ENCODE measurements around the gene TJP1. TPM values are rescaled to one million over a fixed set of nuclear protein-coding genes. Genes with fewer than 3 reads are reported as not detected.
A peak's percentile ranks its signal among the peaks of the same experiment; 100 is the strongest.

The TJP1 gene
- total and polyA plus RNA-seq, 2 of the 8 experiments (the other 6 are each of a cell fraction or from before 2014, with no cell fraction given), result 46.3 to 138 TPM

GRCh38 chr15:29674661-29675533, 147.4 kb downstream of the TJP1 start:
- Histone ChIP-seq H2BK12ac (ENCODE audit: low read depth, low read length) (no peak overlapping the region), H2AK5ac (ENCODE audit: low read depth, low read length) (no peak overlapping the region), H3K4ac (replicated peaks; ENCODE audit: insufficient read length, low read depth, low read length) (no peak overlapping the region), H2BK120ac (replicated peaks; ENCODE audit: low read depth, low read length) (no peak overlapping the region), H3K18ac (ENCODE audit: extremely low read depth, low read length) (peak overlapping the region; percentile 71; the same call in 1 of the 2 replicates), H3K27me3 (replicated peaks in 1 of 4; ENCODE audit: control insufficient read depth in 3 of 4, extremely low read depth in 1 of 4, insufficient read depth in 3 of 4, low read length in 3 of 4) (no peaks in the 10 kb centered on the region), H2BK5ac (ENCODE audit: low read depth, low read length) (peak overlapping the region; percentile 83; the same call in 1 of the 2 replicates), H3K9ac (replicated peaks in 1 of 4; ENCODE audit: extremely low read depth in 1 of 4, low read depth in 3 of 4, low read length in 3 of 4) (peak overlapping the region in 2 of 4 experiments; percentile 9 to 38; a peak in 3 of 7 replicates), H4K91ac (replicated peaks; ENCODE audit: insufficient read length, low read length) (no peak overlapping the region), H3K23me2 (ENCODE audit: low read depth, low read length) (peaks cover 8% of the 10 kb centered on the region; the same call in 1 of the 2 replicates), H3K14ac (ENCODE audit: insufficient read length) (no peak overlapping the region), H3K23ac (ENCODE audit: insufficient read length) (no peak overlapping the region), H2BK15ac (ENCODE audit: low read length) (no peak overlapping the region; the same call in 1 of the 2 replicates), H4K20me1 (replicated peaks in 1 of 2; ENCODE audit: control insufficient read depth in 1 of 2, insufficient read depth in 2 of 2, low read length in 2 of 2) (no peaks in the 10 kb centered on the region), H3K79me2 (ENCODE audit: control insufficient read depth in 1 of 2, insufficient read depth in 2 of 2, low read length in 2 of 2) (no peaks in the 10 kb centered on the region), H3K36me3 (ENCODE audit: control insufficient read depth in 2 of 4, insufficient read depth in 4 of 4, low read length in 3 of 4) (no peaks in the 10 kb centered on the region), H3K9me3 (ENCODE audit: insufficient read depth in 2 of 2, low read depth in 1 of 2, low read length in 1 of 2) (no peaks in the 10 kb centered on the region), H2BK20ac (ENCODE audit: low read length) (no peak overlapping the region), H4K8ac (ENCODE audit: extremely low read depth, insufficient read depth, low read length) (peak overlapping the region; percentile 66), H3K79me1 (ENCODE audit: low read depth, low read length) (no peaks in the 10 kb centered on the region), H4K5ac (ENCODE audit: insufficient read length, low read depth, low read length) (no peak overlapping the region), H3K56ac (replicated peaks; ENCODE audit: insufficient read length, low read depth, low read length) (no peak overlapping the region), H3K4me3 (ENCODE audit: extremely low read depth in 1 of 4, insufficient read depth in 2 of 4, low read depth in 3 of 4, low read length in 4 of 4) (peak overlapping the region; percentile 57 to 94 (median 62)), H3K4me1 (replicated peaks in 1 of 4; ENCODE audit: control insufficient read depth in 3 of 4, insufficient read depth in 4 of 4, low read length in 3 of 4) (peaks cover 0 to 13% (median 1%) of the 10 kb centered on the region in 4 experiments; a peak in 6 of 7 replicates), H3K4me2 (ENCODE audit: insufficient read depth in 1 of 2, low read depth in 2 of 2, low read length in 2 of 2) (peak overlapping the region; percentile 74 to 79), H3K27ac (ENCODE audit: low read depth, low read length) (no peak overlapping the region; the same call in 1 of the 2 replicates), H2AFZ (ENCODE audit: low read length) (no peak overlapping the region)
- ChIA-PET POLR2A (ENCODE audit: partially characterized antibody) (interaction anchor here (0.8 kb wide), 1 partner anchor 146 kb away, joined by 3 read pairs; no protein-coding TSS in a partner anchor), CTCF (ENCODE audit: partially characterized antibody) (interaction anchor here (0.6 to 2.1 kb wide), 2 partner anchors 250 to 265 kb away, joined by 3 to 9 read pairs; no protein-coding TSS in a partner anchor)
- no peak for FAIRE-seq
- DNase-seq (ENCODE audit: low read depth in 1 of 2, low spot score in 2 of 2), result peak; percentile 73 to 93
- WGBS, 2 experiments (ENCODE audit: extremely low coverage in 1 of 2, insufficient coverage in 1 of 2, insufficient read length in 1 of 2, insufficient replicate concordance in 2 of 2, low coverage in 1 of 2, low lambda C conversion rate in 2 of 2, missing lambda C conversion rate in 1 of 2), result 6% methylated on average over 39 of the region's 74 CpGs; no CpG with 5 or more reads in 1 of the 2 experiments
- TF ChIP-seq MAX (IDR thresholded peaks at IDR 0.05) (peak; percentile 48; the same call in 1 of the 2 replicates), CTBP2 (IDR thresholded peaks at IDR 0.05; ENCODE audit: borderline replicate concordance, insufficient read depth, insufficient read length, low read length) (peak; percentile 36), TAF7 (optimal IDR thresholded peaks at IDR 0.05; ENCODE audit: borderline replicate concordance, low read depth, low read length) (no peak), RBBP5 (IDR thresholded peaks at IDR 0.05; ENCODE audit: borderline replicate concordance, low read depth, low read length) (peak; percentile 57; the same call in 1 of the 2 replicates), SP1 (IDR thresholded peaks at IDR 0.05; ENCODE audit: low read depth, low read length) (0 out of 2 replicates have a peak, but pooled peaks have one; percentile 12), CHD1 (IDR thresholded peaks at IDR 0.05; ENCODE audit: low read depth, low read length) (no peak), NANOG (IDR thresholded peaks at IDR 0.05; ENCODE audit: insufficient read depth, low read depth, low read length, poor library complexity, severe bottlenecking) (no peak), CBX5 (IDR thresholded peaks at IDR 0.05; ENCODE audit: low read depth, low read length) (no peak), SIN3A (conservative IDR thresholded peaks at IDR 0.05 in 1 of 2, IDR thresholded peaks at IDR 0.05 in 1 of 2; ENCODE audit: low read depth in 1 of 2, low read length in 2 of 2) (peak in 1 of 2 experiments; percentile 41; a peak in 1 of 4 replicates), RFX5 (IDR thresholded peaks at IDR 0.05; ENCODE audit: borderline replicate concordance, low read depth, low read length) (no peak)
